Stimulated activated CD4-positive, alpha-beta T cell treated with anti-CD3 and anti-CD28 coated beads, TNF-alpha, amount 100 ng/mL, for 4 hours (primary cell): ENCODE results near the gene TLR10.
"Not testable (repeated sequence)": the region's sequence is repeated elsewhere in the genome, so short reads cannot be mapped to it uniquely, and the experiment has no call there.

ENCODE experiments used
- DNase-seq, 3 experiments: peaks; one replicate each; pipeline ENCODE4 v3.0.0-alpha.2; 2020; ENCODE audit warnings: low read depth in 3 of 3

TLR10 gene

GRCh38 chr4:38782452-38783108 is at the start of gene TLR10:
Gene TLR10, minus strand, starts transcription at chr4:38782990. Its CDS starts 7,400 bp downstream, at chr4:38775590.
- DNase-seq = no peak

DNA sequence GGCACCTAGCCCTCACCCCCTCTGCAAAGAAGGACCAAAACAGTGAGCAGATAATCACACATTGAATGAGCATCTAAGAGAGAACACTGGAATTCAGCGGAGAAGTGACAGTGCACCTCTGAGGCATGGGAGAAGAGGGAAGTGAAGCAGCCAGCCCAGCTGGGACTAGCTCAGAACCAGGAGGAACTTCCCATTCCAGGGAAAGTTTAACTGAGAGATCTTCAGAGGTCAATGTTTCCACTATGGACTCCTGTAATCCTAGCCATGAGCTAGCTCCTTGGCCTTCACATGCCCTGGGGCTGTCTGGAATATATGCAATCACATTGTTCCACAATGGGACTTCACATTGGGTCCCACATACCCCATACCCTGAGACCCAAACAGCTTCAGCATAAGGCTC is 49.4 kb upstream of the TLR10 start:
- DNase-seq = no peak

DNA sequence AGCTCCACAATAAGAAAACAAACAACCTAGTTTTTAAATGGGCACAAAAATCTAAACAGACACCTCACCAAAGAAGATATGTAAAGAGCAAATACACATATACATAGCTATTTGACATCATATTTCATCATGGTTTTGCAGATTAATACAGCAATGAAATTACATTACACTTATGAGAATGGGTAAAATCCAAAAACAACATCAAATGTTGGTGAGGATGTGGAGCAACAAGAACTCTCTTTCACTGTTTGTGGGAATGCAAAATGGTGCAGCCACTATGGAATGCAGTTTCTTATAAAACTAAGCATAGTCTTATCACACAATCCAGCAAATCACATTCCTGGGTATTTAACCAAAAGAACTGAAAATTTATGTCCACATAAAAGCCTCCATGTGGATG is 48.9 kb upstream of the TLR10 start:
- DNase-seq = no peak

DNA sequence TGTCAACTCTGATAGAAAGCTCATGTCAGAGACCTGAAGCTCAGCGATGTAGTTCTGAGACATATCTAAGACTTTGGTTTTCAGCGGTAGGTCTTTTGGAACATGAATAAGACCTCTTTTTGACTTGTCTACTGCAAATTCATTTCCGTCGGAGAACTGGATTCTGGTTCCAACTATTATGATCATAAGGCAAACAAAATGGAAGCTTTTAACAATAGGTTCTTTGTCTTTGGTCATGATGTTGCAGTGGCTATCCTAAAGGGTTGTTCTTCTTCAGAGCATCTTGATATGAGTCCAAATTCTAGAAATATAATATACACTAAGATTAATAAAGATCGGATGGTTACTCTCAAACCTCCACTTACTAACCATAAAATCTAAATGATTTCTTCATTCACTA is 46.4 kb upstream of the TLR10 start:
- DNase-seq = no peak

GRCh38 chr4:38823766-38824165 is 41.0 kb upstream of the TLR10 start:
- DNase-seq = no peak

GRCh38 chr4:38822748-38823303 is 40.0 kb upstream of the TLR10 start:
- no peak for DNase-seq

- DNase-seq = no peak
These were observed 38.9 kb upstream of the TLR10 start for GRCh38 chr4:38821739-38822138.

DNA sequence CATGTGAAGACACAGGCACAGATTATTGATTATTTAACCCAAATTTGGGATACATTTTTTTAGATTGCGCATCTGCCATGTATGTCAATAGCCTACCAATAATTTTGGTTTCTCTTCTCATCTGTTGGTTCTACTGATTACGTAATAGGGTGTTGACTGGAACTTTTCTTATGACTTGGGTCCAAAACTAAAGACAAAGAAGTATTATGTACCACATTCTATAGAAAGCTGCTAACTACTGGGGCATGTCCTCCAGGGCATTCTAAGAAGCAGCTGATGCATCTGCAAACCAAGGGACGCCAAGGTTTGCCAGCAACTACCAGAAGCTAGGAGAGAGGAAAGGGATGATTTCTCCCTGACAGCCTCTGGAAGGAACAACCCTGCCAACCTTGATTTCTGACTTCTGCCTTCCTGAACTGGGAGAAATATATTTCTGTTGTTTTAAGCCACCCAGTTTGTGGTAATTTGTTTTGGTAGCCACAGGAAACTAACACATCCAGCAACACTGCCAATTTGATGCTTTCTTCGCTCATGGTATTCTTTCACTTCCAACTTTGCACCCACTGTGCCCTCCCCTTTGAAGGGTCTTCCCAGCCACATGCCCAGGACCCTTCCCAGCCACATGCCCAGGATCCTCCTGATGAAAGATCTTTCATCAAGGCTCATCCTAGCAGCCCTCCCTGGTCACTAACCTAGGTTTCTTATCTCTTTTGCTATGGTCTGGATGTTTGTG is 37.7 kb upstream of the TLR10 start:
- DNase-seq = no peak

DNA sequence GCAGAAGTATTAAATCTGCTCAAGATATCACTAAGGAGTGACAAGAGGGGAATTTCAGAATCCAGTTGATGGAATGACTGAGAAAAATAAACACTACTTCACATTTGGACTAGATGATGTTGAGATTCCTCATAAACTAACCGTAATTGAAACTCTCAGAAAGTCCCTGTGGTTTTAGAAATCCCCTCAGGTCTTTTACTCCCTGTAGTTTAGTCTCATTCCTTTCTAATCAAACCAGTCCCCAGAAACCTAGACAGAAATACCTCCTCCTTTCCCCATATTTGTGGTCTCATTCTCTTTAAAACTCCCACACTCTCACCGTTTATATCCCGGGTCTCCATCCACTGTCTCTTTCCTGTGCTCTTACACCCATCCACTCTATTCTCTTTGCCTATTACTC is 36.8 kb upstream of the TLR10 start:
- DNase-seq = no peak

- no peak for DNase-seq
These were observed 35.7 kb upstream of the TLR10 start for GRCh38 chr4:38818441-38818976.

- no peak for DNase-seq
These were observed 33.3 kb upstream of the TLR10 start for GRCh38 chr4:38815885-38816782.

DNA sequence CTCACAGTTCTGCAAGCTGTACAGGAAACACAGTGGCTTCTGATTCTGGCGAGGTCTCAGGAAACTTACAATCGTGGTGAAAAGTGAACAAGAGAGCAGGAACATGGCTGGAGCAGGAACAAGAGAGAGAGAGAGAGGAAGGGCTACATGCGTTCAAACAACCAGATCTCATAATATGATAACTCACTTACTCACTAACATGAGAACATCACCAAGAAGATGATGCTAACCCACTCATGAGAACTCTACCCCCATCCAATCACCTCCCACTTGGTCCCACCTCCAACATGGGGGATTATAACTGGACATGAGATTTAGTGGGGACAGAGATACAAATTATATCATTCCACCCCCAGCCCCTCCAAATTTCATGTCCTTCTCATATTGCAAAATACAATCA is 31.6 kb upstream of the TLR10 start:
- DNase-seq = no peak

GRCh38 chr4:38811297-38811696 is 28.5 kb upstream of the TLR10 start:
- no peak for DNase-seq

- DNase-seq = not testable (repeated sequence)
These were observed 24.7 kb upstream of the TLR10 start for GRCh38 chr4:38807462-38807861.

- DNase-seq = not testable (repeated sequence)
These were observed 23.5 kb upstream of the TLR10 start for GRCh38 chr4:38806251-38806650.

DNA sequence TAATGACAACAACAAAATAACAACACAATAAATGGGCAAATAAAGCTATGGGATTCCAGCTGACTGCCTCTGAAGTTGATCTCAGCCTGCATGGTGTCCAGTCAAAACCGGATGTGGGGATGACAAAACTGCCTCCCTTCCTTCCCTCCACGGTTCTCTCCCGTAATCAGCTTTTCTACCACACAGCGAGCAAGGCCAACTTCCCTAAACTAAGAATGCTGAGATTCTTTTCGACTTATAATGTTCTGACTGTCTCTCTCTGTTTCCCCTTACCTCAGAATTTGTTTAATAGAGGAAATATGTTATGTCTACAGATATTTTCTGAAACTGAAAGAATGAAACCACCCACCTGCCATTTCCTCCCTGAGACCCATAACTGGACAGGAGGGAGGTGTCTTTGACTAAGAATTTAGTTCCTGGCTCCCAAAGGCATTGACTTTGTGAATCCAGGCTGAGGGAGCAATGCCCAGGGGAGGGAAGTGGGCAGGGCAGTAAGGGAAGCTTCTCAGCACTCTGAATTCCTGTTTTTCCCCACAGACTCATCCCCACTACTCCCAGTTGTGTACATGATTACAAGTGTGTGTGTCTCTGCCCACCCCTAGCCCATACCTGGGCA is 22.8 kb upstream of the TLR10 start:
- DNase-seq = no peak

- DNase-seq = no peak
These were observed 22.0 kb upstream of the TLR10 start, which contains the start of gene TLR1 for GRCh38 chr4:38804654-38805295. Gene TLR1, minus strand, starts transcription at chr4:38804791. Its CDS starts 5,960 bp downstream, at chr4:38798831.

DNA sequence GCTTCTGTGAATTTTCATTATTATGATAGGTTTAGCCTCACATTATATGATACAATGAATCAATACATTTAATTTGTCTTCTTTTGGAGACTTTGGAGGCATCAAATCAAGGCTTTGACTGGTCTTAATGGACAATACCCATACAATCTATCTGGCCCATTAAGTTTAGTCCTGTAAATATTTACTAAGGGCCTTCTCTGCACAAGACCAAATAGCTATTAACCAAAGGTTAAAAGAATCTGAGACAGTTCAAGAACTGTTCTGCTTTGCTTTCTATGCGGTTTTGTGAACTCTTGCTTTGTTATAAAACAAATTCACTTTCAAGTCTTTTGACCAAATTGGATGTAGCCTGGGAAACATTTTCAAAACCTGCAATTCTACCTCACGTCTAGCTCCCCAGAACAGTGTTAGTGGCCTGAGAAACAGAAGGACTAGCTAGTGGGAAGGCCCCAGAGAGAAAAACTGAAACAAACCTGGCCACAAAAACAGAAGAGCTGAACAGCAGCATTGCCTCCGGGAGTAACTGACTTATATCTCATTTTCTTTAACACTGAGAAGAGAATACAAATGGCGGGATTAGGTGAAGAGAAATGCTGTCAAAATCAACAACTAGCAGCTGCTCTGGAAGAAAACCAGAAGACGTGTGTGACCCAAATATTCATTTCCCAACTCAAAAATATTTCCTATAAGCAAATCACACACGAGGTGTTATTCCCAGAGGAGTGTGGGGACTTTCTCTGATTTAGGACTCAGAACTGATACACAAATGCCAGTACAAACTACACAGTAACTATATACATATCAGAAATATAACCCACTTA is 21.3 kb upstream of the TLR10 start:
- DNase-seq = no peak

- no peak for DNase-seq
These were observed 20.0 kb upstream of the TLR10 start for GRCh38 chr4:38802561-38803355.
